ENCODE data around the gene ST6GALNAC1. TPM values are rescaled to one million over a fixed set of nuclear protein-coding genes. Genes with fewer than 3 reads are reported as not detected.
"Not testable (repeated sequence)": the region's sequence is repeated elsewhere in the genome, so short reads cannot be mapped to it uniquely, and the experiment has no call there.

ST6GALNAC1 gene
- total and polyA plus RNA-seq, 12 donors: 1.9 to 7.3 (median 3.5) TPM

GRCh38 chr17:76638263-76638662 is 5.3 kb downstream of the ST6GALNAC1 start:
- DNase-seq (no peak), ATAC-seq (no peak)
- WGBS, 2 donors: 94% methylated on average over 10 of the region's 10 CpGs
- intact Hi-C loops (cut with DNase I): no loop called here
- H3K27me3 ChIP-seq: no peaks in the 10 kb centered on the region
- no peaks in the 10 kb centered on the region for H3K9me3 ChIP-seq
- peaks cover 0 to 14% (median 0%) of the 10 kb centered on the region in 9 donors for H3K36me3 ChIP-seq
- peaks cover 0 to 27% (median 3%) of the 10 kb centered on the region in 9 donors for H3K4me1 ChIP-seq
- no peak overlapping the region for H3K4me3 ChIP-seq
- H3K27ac ChIP-seq: no peak overlapping the region
- TF ChIP-seq, protein P1, sequence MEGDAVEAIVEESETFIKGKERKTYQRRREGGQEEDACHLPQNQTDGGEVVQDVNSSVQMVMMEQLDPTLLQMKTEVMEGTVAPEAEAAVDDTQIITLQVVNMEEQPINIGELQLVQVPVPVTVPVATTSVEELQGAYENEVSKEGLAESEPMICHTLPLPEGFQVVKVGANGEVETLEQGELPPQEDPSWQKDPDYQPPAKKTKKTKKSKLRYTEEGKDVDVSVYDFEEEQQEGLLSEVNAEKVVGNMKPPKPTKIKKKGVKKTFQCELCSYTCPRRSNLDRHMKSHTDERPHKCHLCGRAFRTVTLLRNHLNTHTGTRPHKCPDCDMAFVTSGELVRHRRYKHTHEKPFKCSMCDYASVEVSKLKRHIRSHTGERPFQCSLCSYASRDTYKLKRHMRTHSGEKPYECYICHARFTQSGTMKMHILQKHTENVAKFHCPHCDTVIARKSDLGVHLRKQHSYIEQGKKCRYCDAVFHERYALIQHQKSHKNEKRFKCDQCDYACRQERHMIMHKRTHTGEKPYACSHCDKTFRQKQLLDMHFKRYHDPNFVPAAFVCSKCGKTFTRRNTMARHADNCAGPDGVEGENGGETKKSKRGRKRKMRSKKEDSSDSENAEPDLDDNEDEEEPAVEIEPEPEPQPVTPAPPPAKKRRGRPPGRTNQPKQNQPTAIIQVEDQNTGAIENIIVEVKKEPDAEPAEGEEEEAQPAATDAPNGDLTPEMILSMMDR (IDR thresholded peaks at IDR 0.05): no peak

GRCh38 chr17:76636486-76637206 is 6.9 kb downstream of the ST6GALNAC1 start:
- intact Hi-C loops (cut with DNase I); H3K4me3 ChIP-seq; ATAC-seq; H3K27ac ChIP-seq; H3K27me3 ChIP-seq; H3K9me3 ChIP-seq; DNase-seq: not testable (repeated sequence)
- 79 to 80% methylated on average over 20 to 21 of the region's 27 CpGs for WGBS, 2 donors
- Histone ChIP-seq H3K36me3 (peaks cover 0 to 24% (median 0%) of the 10 kb centered on the region in 9 donors), H3K4me1 (peaks cover 0 to 18% (median 3%) of the 10 kb centered on the region in 9 donors)

DNA sequence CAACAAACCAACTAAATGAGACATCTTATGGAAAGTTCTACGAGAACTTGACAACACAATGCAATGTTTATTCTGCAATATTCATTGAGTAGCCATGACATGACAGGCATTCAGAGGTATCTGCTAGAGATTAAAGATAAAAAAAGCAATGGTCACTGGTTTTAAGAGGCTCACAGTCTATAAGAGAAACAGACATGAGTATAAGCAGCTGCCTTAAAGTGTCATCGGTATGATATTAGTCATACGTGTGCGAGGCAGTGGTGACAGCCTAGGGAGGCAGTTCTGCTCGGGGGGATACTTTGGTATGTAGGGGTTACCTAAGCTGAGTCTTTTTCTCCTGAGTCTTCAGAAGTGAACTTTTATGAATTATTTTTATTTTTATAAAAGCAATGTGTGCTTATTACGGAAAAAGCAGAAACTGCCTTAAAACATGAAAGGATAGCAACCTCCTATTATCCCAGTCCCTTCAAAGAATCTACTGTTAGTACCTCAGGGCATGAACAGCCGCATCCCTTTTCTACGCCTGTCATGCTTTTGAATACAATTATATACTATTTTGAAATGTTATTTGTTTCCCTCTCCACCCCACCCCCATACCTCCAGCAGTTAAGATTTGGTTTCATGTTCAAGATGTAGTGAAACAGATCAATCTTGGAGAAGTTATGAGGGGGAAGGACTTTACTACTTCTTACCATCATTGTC is 7.7 kb downstream of the ST6GALNAC1 start:
- intact Hi-C loops (cut with DNase I): no loop called here
- H3K36me3 ChIP-seq: peaks cover 0 to 24% (median 0%) of the 10 kb centered on the region in 9 donors
- H3K27ac ChIP-seq: no peak overlapping the region
- H3K4me3 ChIP-seq: no peak overlapping the region
- DNase-seq (no peak), ATAC-seq (no peak)
- H3K27me3 ChIP-seq: no peaks in the 10 kb centered on the region
- H3K9me3 ChIP-seq: no peaks in the 10 kb centered on the region
- TF ChIP-seq, protein P1 (IDR thresholded peaks at IDR 0.05): no peak
- 69 to 75% methylated on average over 8 of the region's 8 CpGs for WGBS, 2 donors
- H3K4me1 ChIP-seq: peaks cover 0 to 10% (median 0%) of the 10 kb centered on the region in 9 donors

GRCh38 chr17:76635039-76635438 is 8.5 kb downstream of the ST6GALNAC1 start:
- no peaks in the 10 kb centered on the region for H3K9me3 ChIP-seq
- WGBS, 2 donors: 91 to 92% methylated on average over 5 of the region's 5 CpGs

More at GRCh38 chr17:76635039-76635438, 8.5 kb downstream of the ST6GALNAC1 start:
- ATAC-seq (no peak), DNase-seq (no peak)
- no peaks in the 10 kb centered on the region for H3K27me3 ChIP-seq
- H3K27ac ChIP-seq: no peak overlapping the region
- H3K4me1 ChIP-seq: peaks cover 0 to 2% (median 0%) of the 10 kb centered on the region in 9 donors
- TF ChIP-seq, protein P1 (IDR thresholded peaks at IDR 0.05): no peak
- intact Hi-C loops (cut with DNase I): no loop called here
- H3K36me3 ChIP-seq: peaks cover 0 to 24% (median 0%) of the 10 kb centered on the region in 9 donors
- H3K4me3 ChIP-seq: no peak overlapping the region

Measured in heart right ventricle (tissue), 16 donors.